Activated CD4-positive, alpha-beta memory T cell treated with anti-CD3 and anti-CD28 coated beads for 36 hours (primary cell): ENCODE results near the gene PHOSPHO1. TPM values are rescaled to one million over a fixed set of nuclear protein-coding genes. Genes with fewer than 3 reads are reported as not detected.

Source experiments
- CTCF ChIA-PET: fragments of 350-600 bp; sonication (Branson Sonifier 250); formaldehyde crosslinking; loops from one replicate; lab custom pipeline; 2021; ENCODE audit warnings: antibody characterized with exemption, inconsistent platforms; lab: Charles Lee
- POLR2A ChIA-PET: fragments of 350-600 bp; sonication (Branson Sonifier 250); formaldehyde crosslinking; loops from one replicate; lab custom pipeline; 2021; ENCODE audit warnings: antibody characterized with exemption; lab: Charles Lee
- DNase-seq: peaks from one replicate; pipeline ENCODE4 v3.0.0-alpha.2; 2020
- H3K27ac Mint-ChIP-seq: one replicate; pipeline ENCODE4 v1.8.0; 2021; ENCODE audit warnings: mixed read lengths
- H3K27me3 Mint-ChIP-seq: one replicate; pipeline ENCODE4 v1.8.0; 2021; ENCODE audit warnings: mixed read lengths
- H3K36me3 Mint-ChIP-seq: one replicate; pipeline ENCODE4 v1.8.0; 2021; ENCODE audit warnings: mixed read lengths
- H3K4me1 Mint-ChIP-seq: one replicate; pipeline ENCODE4 v1.8.0; 2021; ENCODE audit warnings: low read depth, mixed read lengths
- H3K4me3 Mint-ChIP-seq: one replicate; pipeline ENCODE4 v1.8.0; 2021; ENCODE audit warnings: mild to moderate bottlenecking, mixed read lengths
- H3K9me3 Mint-ChIP-seq: one replicate; pipeline ENCODE4 v1.8.0; 2021; ENCODE audit warnings: mixed read lengths
- intact Hi-C: fragments of 100-400 bp; cut with micrococcal nuclease; formaldehyde crosslinking; loops from one replicate; pipeline ENCODE4 v1.15.1; 2023
- total RNA-seq, 2 experiments: library from RNA; stranded (reverse); gene quantifications; one replicate each; pipeline ENCODE4 v1.2.3, GENCODE V29; 2021

PHOSPHO1 gene
- total RNA-seq, 2 experiments from 2014 or later, result not detected

DNA sequence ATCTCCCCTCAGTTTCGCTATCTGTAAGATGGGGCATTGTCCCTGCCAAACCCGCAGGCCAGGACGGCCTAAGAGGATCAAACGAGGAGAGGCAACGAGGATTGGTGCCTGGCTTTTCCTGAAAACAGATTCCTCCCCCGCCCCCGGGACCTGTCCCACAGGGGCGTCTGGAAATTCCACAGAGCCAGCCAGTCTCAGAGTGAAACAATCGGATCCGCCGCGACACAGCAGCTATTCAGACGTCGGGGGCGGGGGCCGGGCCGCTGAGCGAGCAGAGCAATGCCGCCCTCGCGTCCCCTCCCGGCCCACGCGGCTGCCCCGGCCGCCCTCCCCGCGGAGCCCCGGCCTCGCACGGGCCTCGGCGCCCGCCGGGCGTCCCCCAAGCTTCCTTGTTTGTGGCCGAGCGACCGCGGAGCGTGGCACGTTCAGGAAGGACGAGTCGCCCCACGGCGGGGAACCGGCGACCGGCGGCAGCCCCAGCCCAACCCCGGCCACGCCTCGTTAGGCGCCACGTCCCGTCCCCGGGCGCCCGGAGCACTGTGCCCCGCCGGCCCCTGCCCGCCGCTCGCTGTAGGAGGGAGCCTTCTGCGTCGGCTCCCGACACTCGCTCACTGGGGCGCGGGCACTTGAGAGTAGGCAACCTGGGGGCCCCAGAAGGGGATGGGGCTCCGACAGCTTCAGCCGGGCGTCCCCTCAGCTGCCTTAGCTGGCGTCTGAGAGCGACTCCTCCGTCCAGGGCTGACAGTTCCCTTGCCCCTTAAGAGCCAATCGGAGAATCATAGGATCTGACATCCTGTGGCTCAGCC is 29.6 kb upstream of the PHOSPHO1 start:
- peak overlapping the region; percentile 77 for H3K4me3 Mint-ChIP-seq
- intact Hi-C loops, result no loop called here
- POLR2A ChIA-PET, result interaction anchor here (1.1 kb wide), 1 partner anchor 61 kb away, joined by 5 read pairs; no protein-coding TSS in a partner anchor
- peak; percentile 68 for DNase-seq
- H3K27ac Mint-ChIP-seq, result no peak overlapping the region
- CTCF ChIA-PET, result interaction anchor here (1.1 to 2.1 kb wide), 8 partner anchors 29 to 458 kb away, joined by 3 to 11 read pairs (median 4); partner anchors contain the start of gene PHOSPHO1
- H3K4me1 Mint-ChIP-seq, result peaks cover 9% of the 10 kb centered on the region
- H3K36me3 Mint-ChIP-seq, result no peaks in the 10 kb centered on the region
- no peaks in the 10 kb centered on the region for H3K9me3 Mint-ChIP-seq
- H3K27me3 Mint-ChIP-seq, result peaks cover 1% of the 10 kb centered on the region

DNA sequence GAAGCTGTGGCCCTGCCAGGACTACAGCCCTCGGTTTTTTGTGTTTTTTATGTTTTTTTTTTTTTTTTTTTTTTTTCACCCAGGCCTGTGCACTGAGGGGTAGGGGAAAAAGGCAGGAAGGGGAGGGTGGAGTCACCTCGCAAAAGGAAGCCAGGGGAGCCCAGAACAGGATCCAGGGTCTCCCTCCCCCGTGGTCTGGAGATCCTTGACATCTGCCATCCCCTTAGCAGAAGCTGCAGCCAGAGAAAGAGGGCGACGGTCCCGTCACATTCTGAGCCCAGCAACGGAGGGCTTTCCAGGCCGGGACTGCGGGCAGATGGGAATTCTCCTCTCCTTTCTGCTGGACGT is 29.1 kb upstream of the PHOSPHO1 start:
- Mint-ChIP-seq H3K27me3 (peaks cover 1% of the 10 kb centered on the region), H3K27ac (no peak overlapping the region), H3K36me3 (no peaks in the 10 kb centered on the region), H3K4me1 (peaks cover 9% of the 10 kb centered on the region), H3K9me3 (no peaks in the 10 kb centered on the region), H3K4me3 (peak overlapping the region; percentile 77)
- no peak for DNase-seq
- ChIA-PET CTCF (interaction anchor here (1.1 to 2.1 kb wide), 7 partner anchors 28 to 109 kb away, joined by 3 to 11 read pairs (median 5); partner anchors contain the start of gene PHOSPHO1), POLR2A (interaction anchor here (1.1 kb wide), 1 partner anchor 61 kb away, joined by 5 read pairs; no protein-coding TSS in a partner anchor)
- intact Hi-C loops, result no loop called here

DNA sequence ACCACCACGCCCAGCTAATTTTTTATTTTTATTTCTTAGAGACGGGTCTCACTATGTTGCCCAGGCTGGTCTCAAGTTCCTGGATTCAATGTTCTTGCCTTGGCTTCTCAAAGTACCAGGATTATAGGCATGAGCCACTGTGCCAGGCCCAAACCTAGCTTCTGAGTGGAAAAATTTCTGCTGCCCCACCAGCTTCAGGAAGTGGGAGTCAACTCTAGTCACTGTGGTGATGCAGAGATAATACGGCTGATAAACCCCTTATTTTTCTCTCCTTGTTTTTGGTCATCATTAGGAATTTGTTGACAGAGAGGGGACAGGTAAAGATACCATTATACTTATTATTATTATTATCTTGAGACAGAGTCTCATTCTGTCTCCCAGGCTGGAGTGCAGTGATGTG is 27.8 kb upstream of the PHOSPHO1 start:
- Mint-ChIP-seq H3K4me1 (peaks cover 9% of the 10 kb centered on the region), H3K4me3 (no peak overlapping the region), H3K27me3 (no peaks in the 10 kb centered on the region), H3K27ac (no peak overlapping the region), H3K36me3 (no peaks in the 10 kb centered on the region), H3K9me3 (no peaks in the 10 kb centered on the region)
- ChIA-PET POLR2A (no interaction called here), CTCF (interaction anchor here (1.1 kb wide), 1 partner anchor 30 kb away, joined by 4 read pairs; no protein-coding TSS in a partner anchor)
- DNase-seq, result no peak
- intact Hi-C loops, result no loop called here

DNA sequence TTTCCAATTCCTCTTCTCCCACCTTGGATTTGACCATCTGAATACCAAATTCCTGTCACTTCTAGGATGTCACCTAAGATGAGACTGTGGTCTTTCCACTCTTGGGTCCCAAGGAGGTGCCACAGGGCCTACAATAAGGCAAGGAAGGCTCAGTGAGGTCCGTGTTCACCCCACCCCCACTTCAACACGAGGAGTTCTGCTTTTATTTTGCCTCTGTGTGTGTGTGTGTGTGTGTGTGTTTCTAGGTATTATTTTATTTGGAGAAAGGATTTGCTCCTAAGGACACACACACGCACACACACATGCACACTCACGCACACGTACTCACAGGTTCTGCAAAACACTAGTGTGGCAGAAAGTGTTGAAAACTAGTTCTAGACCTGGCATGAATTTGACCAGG is 24.5 kb upstream of the PHOSPHO1 start:
- no peak for DNase-seq
- no peaks in the 10 kb centered on the region for H3K9me3 Mint-ChIP-seq
- no peak overlapping the region for H3K27ac Mint-ChIP-seq
- H3K4me1 Mint-ChIP-seq, result no peaks in the 10 kb centered on the region
- no peaks in the 10 kb centered on the region for H3K27me3 Mint-ChIP-seq
- intact Hi-C loops, result no loop called here
- no peak overlapping the region for H3K4me3 Mint-ChIP-seq
- POLR2A ChIA-PET, result no interaction called here
- CTCF ChIA-PET, result no interaction called here
- no peaks in the 10 kb centered on the region for H3K36me3 Mint-ChIP-seq

DNA sequence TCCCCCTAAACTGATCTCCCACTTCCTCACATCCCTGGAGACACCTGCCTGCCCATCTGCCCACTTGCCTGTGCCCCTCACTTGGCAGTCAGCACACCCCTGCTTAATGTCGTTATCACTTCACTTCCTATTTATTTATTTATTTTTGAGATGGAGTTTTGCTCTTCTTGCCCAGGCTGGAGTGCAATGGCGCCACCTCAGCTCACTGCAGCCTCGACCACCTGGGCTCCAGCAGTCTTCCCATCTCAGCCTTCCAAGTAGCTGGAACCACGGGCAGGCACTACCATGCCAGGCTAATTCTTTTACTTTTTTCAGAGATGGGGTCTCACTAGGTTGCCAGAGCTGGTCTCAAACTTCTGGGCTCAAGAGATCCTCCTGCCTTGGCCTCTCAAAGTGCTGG is 23.5 kb upstream of the PHOSPHO1 start:
- Mint-ChIP-seq H3K36me3 (no peaks in the 10 kb centered on the region), H3K4me3 (no peak overlapping the region), H3K4me1 (no peaks in the 10 kb centered on the region), H3K9me3 (no peaks in the 10 kb centered on the region), H3K27me3 (no peaks in the 10 kb centered on the region), H3K27ac (no peak overlapping the region)
- POLR2A ChIA-PET, result interaction anchor here (0.6 to 0.8 kb wide), 2 partner anchors 28 to 222 kb away, joined by 3 read pairs; no protein-coding TSS in a partner anchor
- DNase-seq, result no peak
- CTCF ChIA-PET, result no interaction called here
- intact Hi-C loops, result no loop called here

DNA sequence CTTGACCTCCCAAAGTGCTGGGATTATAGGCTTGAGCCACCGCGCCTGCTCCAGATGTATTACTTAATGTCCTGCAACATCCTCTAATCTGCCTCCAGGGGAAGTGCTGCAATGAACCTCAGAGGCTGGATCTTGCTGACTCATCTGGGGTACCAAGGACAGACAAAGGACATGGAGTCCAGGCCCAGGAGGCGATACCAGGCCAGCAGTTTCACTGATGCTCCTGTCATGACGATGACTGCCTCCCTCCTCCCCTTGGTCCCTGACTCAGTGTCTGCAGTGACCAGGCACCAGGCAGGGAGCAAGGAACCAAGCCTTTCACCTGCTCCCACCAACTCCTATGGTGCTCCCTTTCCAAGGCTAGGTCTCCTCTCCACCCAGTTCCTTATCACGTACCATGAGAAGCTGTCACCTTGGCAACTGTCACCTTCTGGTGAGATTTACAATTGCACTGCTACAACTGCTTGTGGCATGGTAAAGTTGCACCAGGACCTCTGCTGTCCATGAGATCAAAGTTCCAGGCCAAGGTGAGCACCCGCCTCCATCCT is 21.6 kb upstream of the PHOSPHO1 start:
- H3K9me3 Mint-ChIP-seq, result no peaks in the 10 kb centered on the region
- H3K4me1 Mint-ChIP-seq, result no peaks in the 10 kb centered on the region
- no peak for DNase-seq
- no peaks in the 10 kb centered on the region for H3K27me3 Mint-ChIP-seq
- H3K4me3 Mint-ChIP-seq, result no peak overlapping the region
- ChIA-PET POLR2A (no interaction called here), CTCF (no interaction called here)
- H3K27ac Mint-ChIP-seq, result no peak overlapping the region
- intact Hi-C loops, result no loop called here
- no peaks in the 10 kb centered on the region for H3K36me3 Mint-ChIP-seq

DNA sequence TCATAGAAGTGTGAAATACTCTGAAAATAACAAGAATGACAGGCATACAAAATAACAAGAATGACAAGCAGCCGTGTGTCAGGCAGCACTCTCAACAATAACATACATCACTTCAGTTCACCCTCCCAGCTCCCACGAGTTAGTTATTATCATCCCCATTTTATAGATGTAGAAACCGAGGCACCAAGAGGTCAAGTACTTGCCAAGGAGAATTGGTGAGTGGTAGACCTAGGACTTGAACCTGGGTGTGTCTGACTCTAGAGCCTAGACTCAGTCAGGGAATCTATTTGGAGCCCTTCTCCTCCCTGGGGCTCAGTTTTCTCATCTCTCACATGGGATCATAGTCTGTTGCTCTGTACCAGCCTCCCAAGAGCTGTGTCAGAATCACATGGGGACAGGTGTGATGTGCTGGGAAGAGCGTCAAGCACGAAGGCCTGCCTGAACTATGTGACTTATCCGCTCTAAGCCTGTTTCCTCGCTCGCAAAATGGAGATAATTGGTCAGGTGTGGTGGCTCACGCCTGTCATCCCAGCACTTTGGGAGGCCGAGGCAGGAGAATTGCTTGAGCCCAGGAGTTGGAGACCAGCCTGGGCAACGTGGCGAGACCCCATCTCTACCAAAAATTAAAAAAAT is 19.4 kb upstream of the PHOSPHO1 start:
- Mint-ChIP-seq H3K27ac (no peak overlapping the region), H3K36me3 (no peaks in the 10 kb centered on the region)

DNA sequence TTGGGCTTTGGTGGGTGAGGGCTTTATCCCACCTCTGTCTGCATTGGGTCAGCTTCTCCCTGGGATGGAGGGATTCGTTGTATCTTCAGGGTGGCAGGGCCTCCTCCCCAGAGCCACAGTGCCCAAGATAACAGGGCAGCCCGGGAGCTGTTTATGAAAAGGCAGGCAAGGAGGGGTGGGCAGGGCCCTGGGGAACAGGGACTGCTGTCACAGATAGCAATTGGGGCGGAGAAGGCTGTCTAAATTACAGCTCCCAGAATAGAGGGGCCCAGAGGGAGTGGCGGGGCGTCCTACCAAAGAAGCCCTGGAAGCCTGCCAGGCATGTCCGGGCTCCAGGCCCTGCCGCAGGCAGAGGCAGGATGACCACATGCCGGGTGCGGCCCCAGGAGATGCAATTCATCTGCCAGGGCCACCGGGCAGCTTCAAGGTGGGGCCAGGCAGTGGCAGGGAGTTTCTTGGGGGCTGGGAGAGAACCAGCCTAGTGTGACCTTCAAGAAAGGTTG is 18.8 kb upstream of the PHOSPHO1 start:
- no peak for DNase-seq
- no peaks in the 10 kb centered on the region for H3K4me1 Mint-ChIP-seq
- H3K27me3 Mint-ChIP-seq, result no peaks in the 10 kb centered on the region
- no peaks in the 10 kb centered on the region for H3K9me3 Mint-ChIP-seq
- no peaks in the 10 kb centered on the region for H3K36me3 Mint-ChIP-seq
- ChIA-PET POLR2A (no interaction called here), CTCF (interaction anchor here (0.6 kb wide), 1 partner anchor 306 kb away, joined by 3 read pairs; no protein-coding TSS in a partner anchor)
- H3K4me3 Mint-ChIP-seq, result no peak overlapping the region
- no peak overlapping the region for H3K27ac Mint-ChIP-seq
- intact Hi-C loops, result no loop called here

More for the DNA sequence above, 19.4 kb upstream of the PHOSPHO1 start:
- intact Hi-C loops, result no loop called here
- Mint-ChIP-seq H3K27me3 (no peaks in the 10 kb centered on the region), H3K9me3 (no peaks in the 10 kb centered on the region), H3K4me3 (no peak overlapping the region), H3K4me1 (no peaks in the 10 kb centered on the region)
- DNase-seq, result no peak
- CTCF ChIA-PET, result no interaction called here
- POLR2A ChIA-PET, result no interaction called here

DNA sequence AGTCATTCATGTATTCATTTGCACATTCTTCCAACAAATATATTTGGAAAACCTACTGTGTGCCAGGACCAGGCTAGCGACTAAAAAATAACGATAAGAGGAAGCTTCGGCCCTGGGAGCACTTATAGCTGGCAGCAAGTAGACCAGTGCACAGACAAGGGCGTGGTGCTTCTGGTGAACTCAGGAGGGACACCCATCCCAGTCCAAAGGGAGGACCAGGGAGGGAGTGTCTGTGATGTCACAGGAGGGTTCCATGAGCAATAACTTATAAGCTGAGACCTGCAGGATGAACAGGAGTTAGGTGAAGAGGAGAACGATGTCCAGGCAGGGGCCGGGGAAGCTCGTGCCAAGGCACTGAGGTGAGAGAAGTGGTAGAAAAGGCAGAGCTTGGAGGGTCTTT is 17.4 kb upstream of the PHOSPHO1 start:
- POLR2A ChIA-PET, result no interaction called here

DNA sequence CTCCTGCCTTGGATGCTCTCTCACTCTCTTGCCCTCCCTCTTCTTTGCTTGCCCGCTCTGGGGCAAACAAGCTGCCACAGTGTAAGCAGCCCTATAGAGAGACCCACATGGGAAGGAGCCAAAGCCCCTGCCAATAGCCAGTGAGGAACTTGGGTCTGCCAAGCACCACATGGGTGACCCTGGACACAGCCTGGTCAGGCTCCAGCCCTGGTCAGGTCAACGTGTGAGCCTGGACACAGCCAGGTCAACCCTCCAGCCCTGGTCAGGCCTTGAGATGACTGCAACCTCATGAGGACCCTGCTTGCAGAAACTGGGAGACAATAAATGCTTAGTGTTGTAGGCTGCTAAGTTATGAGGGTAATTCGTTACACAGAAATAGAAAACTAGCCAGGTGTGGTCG is 14.3 kb upstream of the PHOSPHO1 start:
- no peaks in the 10 kb centered on the region for H3K9me3 Mint-ChIP-seq
- no peak for DNase-seq
- no peaks in the 10 kb centered on the region for H3K4me1 Mint-ChIP-seq
- intact Hi-C loops, result no loop called here
- H3K36me3 Mint-ChIP-seq, result no peaks in the 10 kb centered on the region
- POLR2A ChIA-PET, result no interaction called here
- no peak overlapping the region for H3K4me3 Mint-ChIP-seq
- H3K27ac Mint-ChIP-seq, result no peak overlapping the region
- H3K27me3 Mint-ChIP-seq, result no peaks in the 10 kb centered on the region
- CTCF ChIA-PET, result no interaction called here

More for the DNA sequence above, 17.4 kb upstream of the PHOSPHO1 start:
- no peaks in the 10 kb centered on the region for H3K4me1 Mint-ChIP-seq
- H3K27ac Mint-ChIP-seq, result no peak overlapping the region
- H3K4me3 Mint-ChIP-seq, result no peak overlapping the region
- H3K36me3 Mint-ChIP-seq, result no peaks in the 10 kb centered on the region
- CTCF ChIA-PET, result no interaction called here
- intact Hi-C loops, result no loop called here
- H3K9me3 Mint-ChIP-seq, result no peaks in the 10 kb centered on the region
- H3K27me3 Mint-ChIP-seq, result no peaks in the 10 kb centered on the region
- no peak for DNase-seq

DNA sequence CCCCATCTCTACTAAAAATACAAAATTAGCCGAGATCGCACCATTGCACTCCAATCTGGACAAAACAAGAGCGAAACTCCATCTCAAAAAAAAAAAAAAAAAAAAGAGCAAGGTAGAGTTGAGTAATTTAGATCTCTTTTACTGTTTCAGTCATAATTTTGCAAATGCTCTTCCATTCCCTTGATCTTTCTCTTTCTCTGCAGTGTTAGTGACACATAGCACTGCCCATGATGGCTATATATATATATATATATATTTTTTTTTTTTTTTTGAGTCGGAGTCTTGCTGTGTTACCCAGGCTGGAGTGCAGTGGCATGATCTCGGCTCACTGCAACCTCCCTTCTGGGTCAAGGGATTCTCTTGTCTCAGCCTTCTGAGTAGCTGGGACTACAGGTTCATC is 12.2 kb upstream of the PHOSPHO1 start:
- DNase-seq, result no peak
- H3K36me3 Mint-ChIP-seq, result no peaks in the 10 kb centered on the region
- H3K27ac Mint-ChIP-seq, result no peak overlapping the region
- no peaks in the 10 kb centered on the region for H3K4me1 Mint-ChIP-seq
- intact Hi-C loops, result no loop called here
- H3K4me3 Mint-ChIP-seq, result no peak overlapping the region
- no peaks in the 10 kb centered on the region for H3K27me3 Mint-ChIP-seq
- no peaks in the 10 kb centered on the region for H3K9me3 Mint-ChIP-seq
- POLR2A ChIA-PET, result no interaction called here
- CTCF ChIA-PET, result interaction anchor here (1.8 kb wide), 1 partner anchor 63 kb away, joined by 7 read pairs; no protein-coding TSS in a partner anchor
